Endothelial cell of umbilical vein (primary cell): ENCODE data around the gene SLC10A1. TPM values are rescaled to one million over a fixed set of nuclear protein-coding genes. Genes with fewer than 3 reads are reported as not detected.

ENCODE experiments used
- BruUV-seq: library from RNA; stranded (reverse); fragments of 400-500 nt; replicated peaks from 2 replicates; lab custom pipeline; 2021; lab: Mats Ljungman, UMichigan
- CTCF ChIA-PET: fragments of 300-600, 350-600 bp; sonication (Branson Sonifier 250); formaldehyde crosslinking; loops from one replicate; lab custom pipeline; 2021; ENCODE audit warnings: antibody characterized with exemption, inconsistent platforms; lab: Charles Lee
- POLR2A ChIA-PET: fragments of 300-600, 350-600 bp; sonication (Branson Sonifier 250); formaldehyde crosslinking; loops from one replicate; lab custom pipeline; 2021; ENCODE audit warnings: antibody characterized with exemption, inconsistent platforms; lab: Charles Lee
- DNase-seq: peaks from one replicate; pipeline ENCODE4 v3.0.0-alpha.2; 2011; ENCODE audit warnings: low read depth, low spot score
- FAIRE-seq: peaks from 2 replicates; lab custom pipeline; 2011; peaks lifted over from hg19 to GRCh38; lab: Jason Lieb, UNC
- H2AFZ ChIP-seq: 2 replicates; pipeline ENCODE4 v1.6.0; 2012; ENCODE audit warnings: low read depth, low read length, control low read depth, inconsistent platforms
- H3K27ac ChIP-seq: 2 replicates; pipeline ENCODE4 v1.5.1; 2011; ENCODE audit warnings: low read depth, mild to moderate bottlenecking, control low read depth, low read length, moderate library complexity; ENCODE audit not compliant: insufficient read depth
- H3K27me3 ChIP-seq, 2 experiments: 2 replicates each; pipeline versions ENCODE4 v1.6.0 to v1.6.1; 2011; ENCODE audit warnings: low read length in 2 of 2, mixed read lengths in 1 of 2; ENCODE audit not compliant: control insufficient read depth in 2 of 2, insufficient read depth in 2 of 2
- H3K36me3 ChIP-seq, 2 experiments: 2 replicates in 1 of 2; 3 replicates in 1 of 2; pipeline ENCODE4 v1.5.1; 2011; ENCODE audit warnings: low read length in 2 of 2, mild to moderate bottlenecking in 1 of 2, moderate library complexity in 1 of 2; ENCODE audit not compliant: control insufficient read depth in 2 of 2, insufficient read depth in 2 of 2; ENCODE audit errors: extremely low read depth in 1 of 2
- H3K4me1 ChIP-seq: 3 replicates; pipeline ENCODE4 v1.5.1; 2011; ENCODE audit warnings: mild to moderate bottlenecking, low read length; ENCODE audit not compliant: control insufficient read depth, insufficient read depth; ENCODE audit errors: extremely low read depth
- H3K4me2 ChIP-seq: 2 replicates; pipeline ENCODE4 v1.6.1; 2011; ENCODE audit warnings: low read length, control low read depth, mixed read lengths; ENCODE audit not compliant: insufficient read depth
- H3K4me3 ChIP-seq, 3 experiments: fragments of 200-600 bp in 1 of 3; sonication (generic), shearing (Covaris generic) in 1 of 3; replicated peaks in 1 of 3; 2 replicates each; pipeline ENCODE4 v1.5.1; 2011 to 2016; ENCODE audit warnings: control low read depth in 3 of 3, low read length in 3 of 3, mild to moderate bottlenecking in 2 of 3, inconsistent platforms in 1 of 3, low read depth in 1 of 3, moderate library complexity in 1 of 3; ENCODE audit not compliant: insufficient read depth in 1 of 3
- H3K79me2 ChIP-seq: 2 replicates; pipeline ENCODE4 v1.6.0; 2012; ENCODE audit warnings: low read length, inconsistent platforms; ENCODE audit not compliant: control insufficient read depth, insufficient read depth
- H3K9ac ChIP-seq: replicated peaks from 2 replicates; pipeline ENCODE3; 2011; ENCODE audit warnings: low read length, control low read depth; ENCODE audit not compliant: insufficient read depth; ENCODE audit errors: extremely low read depth
- H3K9me1 ChIP-seq: replicated peaks from 3 replicates; pipeline ENCODE4 v1.6.0; 2011; ENCODE audit warnings: mild to moderate bottlenecking, low read length; ENCODE audit not compliant: control insufficient read depth, insufficient read depth; ENCODE audit errors: extremely low read depth
- H3K9me3 ChIP-seq: replicated peaks from 2 replicates; pipeline ENCODE4 v1.5.1; 2012; ENCODE audit warnings: low read length, inconsistent platforms; ENCODE audit not compliant: control insufficient read depth, insufficient read depth
- H4K20me1 ChIP-seq: replicated peaks from 2 replicates; pipeline ENCODE3; 2011; ENCODE audit warnings: mild to moderate bottlenecking, low read length; ENCODE audit not compliant: control insufficient read depth, insufficient read depth; ENCODE audit errors: extremely low read depth
- CTCF ChIP-seq, 2 donors: IDR thresholded peaks; 1 replicate in 1 of 2; 2 replicates in 1 of 2; pipeline ENCODE4 v1.5.1; 2011; ENCODE audit warnings: low read length in 2 of 2, mild to moderate bottlenecking in 2 of 2, moderate library complexity in 2 of 2, control low read depth in 1 of 2, inconsistent platforms in 1 of 2, low read depth in 1 of 2; ENCODE audit not compliant: insufficient read depth in 1 of 2; ENCODE audit errors: extremely low read depth in 1 of 2
- EZH2 ChIP-seq: IDR thresholded peaks from 2 replicates; pipeline ENCODE4 v1.6.1; 2012; ENCODE audit warnings: borderline replicate concordance, low read depth, mild to moderate bottlenecking, moderate library complexity, low read length, inconsistent platforms; ENCODE audit not compliant: severe bottlenecking
- FOS ChIP-seq: IDR thresholded peaks from 2 replicates; pipeline ENCODE4 v1.6.1; 2011; ENCODE audit warnings: mild to moderate bottlenecking, low read length, moderate library complexity, borderline replicate concordance; ENCODE audit not compliant: insufficient read depth
- GATA2 ChIP-seq: IDR thresholded peaks from 2 replicates; pipeline ENCODE4 v1.7.0; 2011; ENCODE audit warnings: low read depth, mild to moderate bottlenecking, moderate library complexity, mixed read lengths, low read length; ENCODE audit not compliant: insufficient read length, insufficient read depth
- JUN ChIP-seq: IDR thresholded peaks from 2 replicates; pipeline ENCODE4 v1.6.1; 2011; ENCODE audit warnings: borderline replicate concordance, low read depth; ENCODE audit not compliant: insufficient read length, insufficient read depth
- MAX ChIP-seq: IDR thresholded peaks from 2 replicates; pipeline ENCODE4 v1.6.1; 2011; ENCODE audit not compliant: insufficient read depth, insufficient read length
- MYC ChIP-seq: IDR thresholded peaks from one replicate; pipeline ENCODE4 v1.6.1; 2011; ENCODE audit warnings: mild to moderate bottlenecking, low read depth, low read length
- POLR2A ChIP-seq: IDR thresholded peaks from 2 replicates; pipeline ENCODE4 v1.6.1; 2012; ENCODE audit warnings: low read depth, mild to moderate bottlenecking, control low read depth, low read length
- POLR2AphosphoS5 ChIP-seq: IDR thresholded peaks from 2 replicates; pipeline ENCODE4 v1.6.1; 2012; ENCODE audit warnings: low read depth, mild to moderate bottlenecking, control low read depth, low read length, moderate library complexity; ENCODE audit not compliant: insufficient read depth
- dilution Hi-C: fragments of 300-500 bp; cut with MboI; formaldehyde crosslinking; loops from one replicate; pipeline ENCODE4 v1.15.0; 2019; ENCODE audit warnings: low sequenced_read_pairs; ENCODE audit not compliant: extremely low pct_ligation_motif_present
- intact Hi-C: fragments of 100-400 bp; cut with micrococcal nuclease; formaldehyde crosslinking; loops from one replicate; pipeline ENCODE4 v1.10.0; 2022
- polyA plus RNA-seq, 4 experiments: library from polyadenylated mRNA; depleted of rRNA in 3 of 4; stranded (reverse) in 3 of 4; unstranded in 1 of 4; fragments of >200 nt; gene quantifications; 2 replicates each; pipeline versions ENCODE4 v1.2.1 to v1.2.3, GENCODE V29; 2011 to 2012; ENCODE audit warnings: missing spikeins in 1 of 4
- total RNA-seq: library from RNA; stranded (reverse); gene quantifications from 2 replicates; pipeline ENCODE4 v1.2.3, GENCODE V29; 2021

SLC10A1 gene
- total and polyA plus RNA-seq, 2 donors (not counting 3 experiments of a cell fraction or from before 2014, with no cell fraction given), result not detected

GRCh38 chr14:69786603-69787002 is 10.4 kb downstream of the SLC10A1 start:
- POLR2A ChIA-PET, result no interaction called here
- H3K36me3 ChIP-seq, result no peaks in the 10 kb centered on the region
- H3K4me2 ChIP-seq, result no peak overlapping the region
- H4K20me1 ChIP-seq, result no peaks in the 10 kb centered on the region
- DNase-seq, result no peak
- TF ChIP-seq JUN (no peak), FOS (no peak), POLR2AphosphoS5 (no peak), POLR2A (no peak), MAX (no peak), EZH2 (no peak), MYC (no peak), GATA2 (no peak), CTCF (IDR thresholded peaks at IDR 0.05; ENCODE audit: extremely low read depth in 1 of 2, insufficient read depth in 1 of 2, low read depth in 1 of 2, low read length in 2 of 2) (no peak)
- H3K9ac ChIP-seq, result no peak overlapping the region
- no peak for FAIRE-seq
- dilution Hi-C loops (no loop called here), intact Hi-C loops (no loop called here)
- H3K27me3 ChIP-seq, result no peaks in the 10 kb centered on the region
- no peak overlapping the region for H2AFZ ChIP-seq
- CTCF ChIA-PET, result interaction anchor here (0.7 kb wide), 1 partner anchor 10 kb away, joined by 3 read pairs; no protein-coding TSS in a partner anchor
- H3K4me3 ChIP-seq, result no peak overlapping the region
- no TSS peak for BruUV-seq
- no peaks in the 10 kb centered on the region for H3K9me1 ChIP-seq
- H3K4me1 ChIP-seq, result no peaks in the 10 kb centered on the region
- H3K27ac ChIP-seq, result no peak overlapping the region
- H3K79me2 ChIP-seq, result no peaks in the 10 kb centered on the region
- H3K9me3 ChIP-seq, result no peaks in the 10 kb centered on the region
